HepG2 (cell line): ENCODE measurements around the gene BTN1A1. TPM values are rescaled to one million over a fixed set of nuclear protein-coding genes. Genes with fewer than 3 reads are reported as not detected.

Experiments
- E2F2 ChIP-seq: sonication (generic); formaldehyde crosslinking; IDR thresholded peaks from 2 replicates; pipeline ENCODE4 v1.4.0; 2020; ENCODE audit warnings: missing genetic modification reagents, borderline replicate concordance
- FOSL2 ChIP-seq: sonication (generic); formaldehyde crosslinking; IDR thresholded peaks from 2 replicates; pipeline ENCODE4 v1.4.0; 2020; ENCODE audit warnings: missing genetic modification reagents
- FOXP1 ChIP-seq, 2 experiments: fragments of 450-650 bp in 1 of 2; IDR thresholded peaks; 2 replicates each; pipeline ENCODE4 v1.6.1; 2017 to 2018; ENCODE audit warnings: antibody characterized with exemption in 1 of 2
- PATZ1 ChIP-seq: sonication (generic); formaldehyde crosslinking; IDR thresholded peaks from 2 replicates; pipeline ENCODE4 v1.4.0; 2020; ENCODE audit warnings: missing genetic modification reagents
- ZNF24 ChIP-seq: fragments of 450-650 bp; IDR thresholded peaks from 2 replicates; pipeline ENCODE4 v1.6.1; 2017; ENCODE audit warnings: antibody characterized with exemption, mild to moderate bottlenecking
- ZNF414 ChIP-seq: sonication (generic); formaldehyde crosslinking; IDR thresholded peaks from 2 replicates; pipeline ENCODE4 v1.5.0; 2020; ENCODE audit warnings: missing genetic modification reagents
- ZNF749 ChIP-seq: sonication (generic); formaldehyde crosslinking; IDR thresholded peaks from 2 replicates; pipeline ENCODE4 v1.8.0; 2022; ENCODE audit warnings: mild to moderate bottlenecking, missing genetic modification reagents, moderate library complexity, borderline replicate concordance
- ZNF792 ChIP-seq: IDR thresholded peaks from 2 replicates; pipeline ENCODE4 v1.6.1; 2016
- polyA plus RNA-seq, 8 experiments: library from polyadenylated mRNA; depleted of rRNA in 3 of 8; stranded (reverse) in 7 of 8; unstranded in 1 of 8; fragments of >200 nt; fragmentation: Illumina TruSeq in 4 of 8; extraction: Trizol in 4 of 8; gene quantifications; 2 replicates each; pipeline versions ENCODE4 v1.2.1 to v1.2.3, GENCODE V29; 2011 to 2016; ENCODE audit warnings: low read depth in 4 of 8, missing spikeins in 1 of 8, mixed read lengths in 1 of 8; ENCODE audit not compliant: insufficient read depth in 1 of 8
- total RNA-seq, 5 experiments: library from RNA; depleted of rRNA; stranded (reverse); fragments of >200 nt; fragmentation: Illumina TruSeq; extraction: Trizol; gene quantifications; 2 replicates each; pipeline ENCODE4 v1.2.3, GENCODE V29; 2016; ENCODE audit warnings: low read depth in 1 of 5
- TF ChIP-seq, protein P1 (sequence below): IDR thresholded peaks from 2 replicates; pipeline ENCODE4 v1.6.1; 2016; ENCODE audit warnings: low read depth, missing genetic modification reagents, missing compliant biosample characterization
- TF ChIP-seq, protein P2 (sequence below): IDR thresholded peaks from 2 replicates; pipeline ENCODE4 v1.4.0; 2020; ENCODE audit warnings: mild to moderate bottlenecking, missing genetic modification reagents
- TF ChIP-seq, protein P3 (sequence below): sonication (generic); formaldehyde crosslinking; IDR thresholded peaks from 2 replicates; pipeline ENCODE4 v1.8.0; 2022; ENCODE audit warnings: missing genetic modification reagents, mild to moderate bottlenecking, inconsistent platforms, borderline replicate concordance

BTN1A1 gene
- total and polyA plus RNA-seq, 2 of the 13 experiments (the other 11 are each of a cell fraction or from before 2014, with no cell fraction given) = 0.04 TPM; not detected in 1

DNA sequence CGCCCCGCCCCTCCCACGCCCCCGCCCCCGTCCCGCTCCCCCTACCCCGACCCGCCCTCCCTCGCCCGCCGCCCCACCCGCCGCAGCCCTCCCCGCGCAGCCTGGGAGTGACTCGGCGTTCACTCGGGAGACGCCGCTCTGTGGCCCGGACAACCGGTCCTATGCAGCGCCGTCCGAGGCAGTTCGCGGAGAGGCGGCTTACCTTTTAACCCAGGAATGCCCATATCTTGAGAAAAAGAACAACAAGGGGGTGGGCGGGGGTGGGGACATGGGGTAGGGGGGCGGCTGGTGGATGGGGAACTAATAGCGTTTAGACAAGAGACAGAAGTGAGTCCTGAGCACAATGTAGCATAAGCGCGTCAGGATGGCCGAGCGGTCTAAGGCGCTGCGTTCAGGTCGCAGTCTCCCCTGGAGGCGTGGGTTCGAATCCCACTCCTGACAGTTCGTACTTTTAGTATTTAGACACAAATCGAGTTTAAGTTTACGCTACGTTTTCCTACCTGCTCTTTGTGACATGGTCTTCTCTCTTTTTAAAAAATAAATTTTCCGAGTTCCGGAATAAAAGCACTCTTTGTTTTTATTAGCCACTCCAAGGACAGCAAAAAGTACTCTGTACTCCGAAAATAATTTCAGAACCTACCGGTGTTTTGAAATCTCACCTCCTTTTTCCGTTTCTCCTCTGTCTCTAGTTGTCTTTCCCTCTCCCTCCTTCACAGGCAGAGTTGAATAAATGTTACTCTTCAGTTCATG lies 20.9 kb downstream of the BTN1A1 start (continued):
- TF ChIP-seq, protein P1, sequence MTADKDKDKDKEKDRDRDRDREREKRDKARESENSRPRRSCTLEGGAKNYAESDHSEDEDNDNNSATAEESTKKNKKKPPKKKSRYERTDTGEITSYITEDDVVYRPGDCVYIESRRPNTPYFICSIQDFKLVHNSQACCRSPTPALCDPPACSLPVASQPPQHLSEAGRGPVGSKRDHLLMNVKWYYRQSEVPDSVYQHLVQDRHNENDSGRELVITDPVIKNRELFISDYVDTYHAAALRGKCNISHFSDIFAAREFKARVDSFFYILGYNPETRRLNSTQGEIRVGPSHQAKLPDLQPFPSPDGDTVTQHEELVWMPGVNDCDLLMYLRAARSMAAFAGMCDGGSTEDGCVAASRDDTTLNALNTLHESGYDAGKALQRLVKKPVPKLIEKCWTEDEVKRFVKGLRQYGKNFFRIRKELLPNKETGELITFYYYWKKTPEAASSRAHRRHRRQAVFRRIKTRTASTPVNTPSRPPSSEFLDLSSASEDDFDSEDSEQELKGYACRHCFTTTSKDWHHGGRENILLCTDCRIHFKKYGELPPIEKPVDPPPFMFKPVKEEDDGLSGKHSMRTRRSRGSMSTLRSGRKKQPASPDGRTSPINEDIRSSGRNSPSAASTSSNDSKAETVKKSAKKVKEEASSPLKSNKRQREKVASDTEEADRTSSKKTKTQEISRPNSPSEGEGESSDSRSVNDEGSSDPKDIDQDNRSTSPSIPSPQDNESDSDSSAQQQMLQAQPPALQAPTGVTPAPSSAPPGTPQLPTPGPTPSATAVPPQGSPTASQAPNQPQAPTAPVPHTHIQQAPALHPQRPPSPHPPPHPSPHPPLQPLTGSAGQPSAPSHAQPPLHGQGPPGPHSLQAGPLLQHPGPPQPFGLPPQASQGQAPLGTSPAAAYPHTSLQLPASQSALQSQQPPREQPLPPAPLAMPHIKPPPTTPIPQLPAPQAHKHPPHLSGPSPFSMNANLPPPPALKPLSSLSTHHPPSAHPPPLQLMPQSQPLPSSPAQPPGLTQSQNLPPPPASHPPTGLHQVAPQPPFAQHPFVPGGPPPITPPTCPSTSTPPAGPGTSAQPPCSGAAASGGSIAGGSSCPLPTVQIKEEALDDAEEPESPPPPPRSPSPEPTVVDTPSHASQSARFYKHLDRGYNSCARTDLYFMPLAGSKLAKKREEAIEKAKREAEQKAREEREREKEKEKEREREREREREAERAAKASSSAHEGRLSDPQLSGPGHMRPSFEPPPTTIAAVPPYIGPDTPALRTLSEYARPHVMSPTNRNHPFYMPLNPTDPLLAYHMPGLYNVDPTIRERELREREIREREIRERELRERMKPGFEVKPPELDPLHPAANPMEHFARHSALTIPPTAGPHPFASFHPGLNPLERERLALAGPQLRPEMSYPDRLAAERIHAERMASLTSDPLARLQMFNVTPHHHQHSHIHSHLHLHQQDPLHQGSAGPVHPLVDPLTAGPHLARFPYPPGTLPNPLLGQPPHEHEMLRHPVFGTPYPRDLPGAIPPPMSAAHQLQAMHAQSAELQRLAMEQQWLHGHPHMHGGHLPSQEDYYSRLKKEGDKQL (CRISPR knock-in tag) = peak; percentile 52; the same call in 1 of the 2 replicates
- TF ChIP-seq E2F2 (CRISPR knock-in tag) (0 out of 2 replicates have a peak, but pooled peaks have one; percentile 55), ZNF414 (0 out of 2 replicates have a peak, but pooled peaks have one; percentile 34), FOSL2 (CRISPR knock-in tag) (peak; percentile 71), ZNF24 (peak; percentile 100), ZNF792 (CRISPR knock-in tag) (peak; percentile 29; the same call in 1 of the 2 replicates), PATZ1 (CRISPR knock-in tag) (peak; percentile 86), FOXP1 (IDR thresholded peaks at IDR 0.05) (no peak), FOXP1 (CRISPR knock-in tag; IDR thresholded peaks at IDR 0.05) (peak; percentile 32; the same call in 1 of the 2 replicates), ZNF749 (0 out of 2 replicates have a peak, but pooled peaks have one; percentile 9)
- TF ChIP-seq, protein P2, sequence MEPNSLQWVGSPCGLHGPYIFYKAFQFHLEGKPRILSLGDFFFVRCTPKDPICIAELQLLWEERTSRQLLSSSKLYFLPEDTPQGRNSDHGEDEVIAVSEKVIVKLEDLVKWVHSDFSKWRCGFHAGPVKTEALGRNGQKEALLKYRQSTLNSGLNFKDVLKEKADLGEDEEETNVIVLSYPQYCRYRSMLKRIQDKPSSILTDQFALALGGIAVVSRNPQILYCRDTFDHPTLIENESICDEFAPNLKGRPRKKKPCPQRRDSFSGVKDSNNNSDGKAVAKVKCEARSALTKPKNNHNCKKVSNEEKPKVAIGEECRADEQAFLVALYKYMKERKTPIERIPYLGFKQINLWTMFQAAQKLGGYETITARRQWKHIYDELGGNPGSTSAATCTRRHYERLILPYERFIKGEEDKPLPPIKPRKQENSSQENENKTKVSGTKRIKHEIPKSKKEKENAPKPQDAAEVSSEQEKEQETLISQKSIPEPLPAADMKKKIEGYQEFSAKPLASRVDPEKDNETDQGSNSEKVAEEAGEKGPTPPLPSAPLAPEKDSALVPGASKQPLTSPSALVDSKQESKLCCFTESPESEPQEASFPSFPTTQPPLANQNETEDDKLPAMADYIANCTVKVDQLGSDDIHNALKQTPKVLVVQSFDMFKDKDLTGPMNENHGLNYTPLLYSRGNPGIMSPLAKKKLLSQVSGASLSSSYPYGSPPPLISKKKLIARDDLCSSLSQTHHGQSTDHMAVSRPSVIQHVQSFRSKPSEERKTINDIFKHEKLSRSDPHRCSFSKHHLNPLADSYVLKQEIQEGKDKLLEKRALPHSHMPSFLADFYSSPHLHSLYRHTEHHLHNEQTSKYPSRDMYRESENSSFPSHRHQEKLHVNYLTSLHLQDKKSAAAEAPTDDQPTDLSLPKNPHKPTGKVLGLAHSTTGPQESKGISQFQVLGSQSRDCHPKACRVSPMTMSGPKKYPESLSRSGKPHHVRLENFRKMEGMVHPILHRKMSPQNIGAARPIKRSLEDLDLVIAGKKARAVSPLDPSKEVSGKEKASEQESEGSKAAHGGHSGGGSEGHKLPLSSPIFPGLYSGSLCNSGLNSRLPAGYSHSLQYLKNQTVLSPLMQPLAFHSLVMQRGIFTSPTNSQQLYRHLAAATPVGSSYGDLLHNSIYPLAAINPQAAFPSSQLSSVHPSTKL (CRISPR knock-in tag) = peak; percentile 74
- TF ChIP-seq, protein P3, sequence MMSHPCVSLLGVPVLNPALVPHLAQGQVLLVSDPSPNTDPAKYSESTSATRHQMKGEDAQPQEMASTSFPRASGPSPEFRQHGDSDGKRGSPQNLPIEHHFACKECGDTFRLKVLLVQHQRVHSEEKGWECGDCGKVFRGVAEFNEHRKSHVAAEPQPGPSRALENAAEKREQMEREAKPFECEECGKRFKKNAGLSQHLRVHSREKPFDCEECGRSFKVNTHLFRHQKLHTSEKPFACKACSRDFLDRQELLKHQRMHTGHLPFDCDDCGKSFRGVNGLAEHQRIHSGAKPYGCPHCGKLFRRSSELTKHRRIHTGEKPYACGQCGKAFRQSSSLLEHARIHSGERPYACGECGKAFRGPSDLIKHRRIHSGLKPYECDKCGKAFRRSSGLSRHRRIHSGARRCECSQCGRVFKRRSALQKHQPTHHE (CRISPR knock-in tag) = no peak
